NCI-H2029 (cell line): Measurements from ENCODE around the gene TFAM.

Experiments used
- DNase-seq: peaks from one replicate; lab custom pipeline; 2025; lab: John Stamatoyannopoulos, UW

The TFAM gene

DNA sequence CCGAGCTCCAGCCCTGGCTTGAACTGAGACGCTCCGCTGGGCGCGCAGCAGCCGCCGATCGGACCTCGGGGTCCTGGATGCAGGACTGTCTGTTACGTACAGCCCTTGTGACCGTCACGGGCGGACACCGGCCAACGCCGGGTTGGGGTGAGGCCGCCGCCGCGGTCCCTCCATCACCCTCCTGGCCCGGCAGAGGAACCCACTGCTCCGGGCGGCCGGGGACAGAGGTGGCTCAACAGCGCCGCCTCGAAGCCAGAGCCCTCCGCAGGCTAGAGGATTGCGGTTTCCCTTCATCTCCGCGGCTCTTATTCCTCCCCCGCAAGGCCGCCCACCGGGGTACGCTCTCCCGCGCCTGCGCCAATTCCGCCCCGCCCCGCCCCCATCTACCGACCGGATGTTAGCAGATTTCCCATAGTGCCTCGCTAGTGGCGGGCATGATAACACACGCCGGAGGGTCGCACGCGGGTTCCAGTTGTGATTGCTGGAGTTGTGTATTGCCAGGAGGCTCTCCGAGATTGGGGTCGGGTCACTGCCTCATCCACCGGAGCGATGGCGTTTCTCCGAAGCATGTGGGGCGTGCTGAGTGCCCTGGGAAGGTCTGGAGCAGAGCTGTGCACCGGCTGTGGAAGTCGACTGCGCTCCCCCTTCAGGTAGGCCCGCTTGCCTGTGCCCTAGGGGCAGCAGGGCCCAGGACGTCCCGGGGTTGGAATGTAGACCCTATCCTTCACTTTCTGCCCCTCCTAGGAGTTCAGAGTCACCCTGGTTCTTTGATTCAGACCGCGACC is at the start of gene TFAM:
Gene TFAM, plus strand, starts transcription at position 412 of the 785 bp plus-strand sequence. Its CDS starts 138 bp downstream, at position 550.
- peak; percentile 76 for DNase-seq

DNA sequence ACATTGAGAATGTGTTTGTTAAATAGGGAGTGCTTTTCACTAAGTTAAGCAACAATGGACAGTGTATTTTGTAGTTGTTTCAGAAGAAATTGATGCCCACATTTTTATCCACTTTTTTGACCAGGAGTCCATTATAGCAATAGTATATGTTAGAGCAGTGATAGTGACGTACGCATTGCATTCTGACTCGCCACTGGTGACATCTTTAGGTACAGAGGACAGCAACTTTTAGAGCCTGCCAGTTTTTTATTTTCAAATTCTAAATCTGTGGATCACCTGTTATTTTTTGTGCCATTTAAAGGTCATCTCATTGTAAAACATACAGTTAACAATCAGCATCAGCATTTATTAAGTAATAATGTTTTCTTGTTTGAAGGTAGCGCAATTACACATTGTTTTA is 49.0 kb upstream of the TFAM start:
- no peak for DNase-seq

DNA sequence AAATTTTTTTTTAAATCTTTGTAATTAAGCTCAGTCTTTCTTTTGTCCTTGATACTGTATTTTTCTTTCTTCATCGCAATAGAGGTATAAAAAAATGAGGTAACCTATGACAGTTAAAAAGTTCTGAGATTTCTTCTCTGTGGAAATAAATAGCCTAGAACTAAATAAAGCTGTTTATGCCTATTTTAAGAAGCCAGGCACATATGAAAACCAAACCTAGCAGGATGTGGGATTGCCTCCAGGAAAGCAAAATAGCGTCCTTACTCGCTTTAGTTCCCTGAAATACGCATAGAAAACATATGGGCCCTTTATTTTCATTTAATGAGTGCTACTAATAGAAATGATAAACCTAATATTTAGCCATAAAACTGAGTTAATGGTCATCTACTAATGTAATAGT is 43.8 kb upstream of the TFAM start:
- DNase-seq: no peak

DNA sequence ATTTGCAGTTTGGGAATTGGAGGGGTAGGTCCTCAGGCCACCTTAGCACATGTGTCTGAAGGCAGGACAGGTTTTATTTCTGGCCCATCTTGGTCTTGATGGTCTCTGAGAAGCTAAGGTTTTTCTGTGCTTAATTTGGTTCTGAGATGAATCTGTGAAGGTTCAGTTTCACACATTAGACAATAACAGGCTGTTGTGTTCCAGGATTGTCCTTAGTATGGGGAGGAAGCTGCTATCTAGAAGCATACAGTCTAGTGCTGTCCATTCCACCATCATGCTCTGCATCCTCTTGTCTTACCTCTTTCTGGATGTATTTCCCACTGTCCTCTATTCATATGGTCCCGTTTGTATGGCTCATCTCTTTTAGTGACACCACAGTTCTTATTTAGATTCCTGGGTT is 43.3 kb upstream of the TFAM start:
- DNase-seq: no peak

DNA sequence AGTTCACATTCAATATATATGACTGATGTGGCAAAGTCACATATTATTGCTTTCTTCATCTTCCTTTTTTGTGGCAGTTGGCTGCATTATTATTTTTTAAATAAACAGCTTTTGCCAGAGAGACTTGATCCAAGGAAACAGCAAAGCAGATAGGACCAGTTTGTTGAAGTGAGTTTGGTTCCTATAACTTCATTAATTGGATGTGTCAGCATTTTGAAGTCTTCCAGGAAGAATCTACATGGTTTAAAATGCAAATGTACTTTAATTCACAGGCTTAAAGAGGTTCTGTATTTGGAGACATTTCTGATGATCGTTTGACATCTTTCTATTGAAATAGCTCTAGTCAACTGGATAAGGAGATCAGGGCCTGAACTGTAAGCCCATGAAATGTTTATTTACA is 37.2 kb upstream of the TFAM start:
- DNase-seq: no peak

DNA sequence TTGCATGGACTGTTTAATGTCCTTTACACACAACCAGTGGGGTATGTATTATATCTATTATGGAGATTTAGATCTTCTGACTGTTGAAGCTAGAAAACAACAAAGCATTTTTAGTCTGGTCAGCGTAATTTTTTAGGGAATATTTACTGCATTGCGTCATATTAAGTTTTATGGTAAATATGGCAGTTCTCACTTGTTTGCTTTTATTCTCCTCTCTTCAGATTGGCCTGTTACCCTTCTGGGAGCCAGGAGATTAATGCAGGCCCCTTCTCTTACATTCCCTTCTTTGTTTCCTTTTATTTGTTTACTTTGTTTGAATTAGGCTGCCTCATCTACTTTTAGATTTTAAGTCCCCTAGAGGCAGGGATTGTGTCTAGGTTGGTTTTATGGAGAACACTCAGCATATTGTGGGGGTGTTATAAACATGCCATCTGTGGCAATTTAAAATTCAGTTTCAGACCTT is 36.6 kb upstream of the TFAM start:
- DNase-seq: no peak

DNA sequence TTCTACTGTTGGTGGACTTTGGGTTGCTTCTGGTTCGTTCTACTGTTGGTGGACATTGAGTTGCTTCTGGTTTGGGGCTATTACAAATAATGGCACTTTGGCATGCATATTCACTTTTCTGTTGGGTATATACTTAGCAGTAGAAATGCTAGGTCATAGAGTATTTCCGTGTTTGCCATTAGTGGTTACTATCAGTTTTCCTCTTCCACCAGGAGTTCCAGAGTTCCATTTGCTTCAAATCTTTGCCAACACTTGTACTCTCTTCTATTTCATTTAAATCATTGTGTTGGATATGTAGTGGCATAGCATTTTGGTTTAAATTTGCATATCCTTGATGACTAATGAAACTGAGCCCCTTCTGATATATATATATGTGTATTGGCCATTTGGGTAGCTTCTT is 35.2 kb upstream of the TFAM start:
- no peak for DNase-seq

DNA sequence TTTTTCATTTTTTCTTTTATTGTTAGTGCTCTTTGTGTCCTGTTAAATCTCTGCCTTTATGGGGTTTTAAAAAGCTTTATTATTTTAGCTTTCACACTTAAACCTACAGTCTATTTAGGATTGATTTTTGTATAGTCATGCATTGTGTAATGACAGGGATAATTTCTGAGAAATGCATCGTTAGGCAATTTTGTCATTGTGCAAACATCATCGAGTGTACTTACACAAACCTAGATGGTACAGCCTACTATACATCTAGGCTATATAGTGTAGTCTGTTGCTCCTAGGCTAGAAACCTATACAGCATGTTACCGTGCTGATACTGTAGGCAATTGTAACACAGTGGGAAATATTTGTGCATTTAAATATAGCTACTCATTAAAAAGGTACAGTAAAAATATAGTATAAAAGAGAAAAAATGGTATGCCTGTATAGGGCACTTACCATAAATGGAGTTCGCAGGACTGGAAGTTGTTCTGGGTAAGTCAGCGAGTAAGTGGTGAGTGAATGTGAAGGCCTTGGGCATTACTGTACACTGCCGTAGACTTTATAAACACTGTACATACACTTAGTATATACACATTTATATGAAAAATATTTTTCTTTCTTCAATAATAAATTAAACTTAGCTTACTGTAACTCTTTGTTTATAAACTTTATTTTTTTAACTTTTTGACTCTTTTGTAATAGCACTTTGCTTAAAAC is 34.4 kb upstream of the TFAM start:
- DNase-seq: no peak

DNA sequence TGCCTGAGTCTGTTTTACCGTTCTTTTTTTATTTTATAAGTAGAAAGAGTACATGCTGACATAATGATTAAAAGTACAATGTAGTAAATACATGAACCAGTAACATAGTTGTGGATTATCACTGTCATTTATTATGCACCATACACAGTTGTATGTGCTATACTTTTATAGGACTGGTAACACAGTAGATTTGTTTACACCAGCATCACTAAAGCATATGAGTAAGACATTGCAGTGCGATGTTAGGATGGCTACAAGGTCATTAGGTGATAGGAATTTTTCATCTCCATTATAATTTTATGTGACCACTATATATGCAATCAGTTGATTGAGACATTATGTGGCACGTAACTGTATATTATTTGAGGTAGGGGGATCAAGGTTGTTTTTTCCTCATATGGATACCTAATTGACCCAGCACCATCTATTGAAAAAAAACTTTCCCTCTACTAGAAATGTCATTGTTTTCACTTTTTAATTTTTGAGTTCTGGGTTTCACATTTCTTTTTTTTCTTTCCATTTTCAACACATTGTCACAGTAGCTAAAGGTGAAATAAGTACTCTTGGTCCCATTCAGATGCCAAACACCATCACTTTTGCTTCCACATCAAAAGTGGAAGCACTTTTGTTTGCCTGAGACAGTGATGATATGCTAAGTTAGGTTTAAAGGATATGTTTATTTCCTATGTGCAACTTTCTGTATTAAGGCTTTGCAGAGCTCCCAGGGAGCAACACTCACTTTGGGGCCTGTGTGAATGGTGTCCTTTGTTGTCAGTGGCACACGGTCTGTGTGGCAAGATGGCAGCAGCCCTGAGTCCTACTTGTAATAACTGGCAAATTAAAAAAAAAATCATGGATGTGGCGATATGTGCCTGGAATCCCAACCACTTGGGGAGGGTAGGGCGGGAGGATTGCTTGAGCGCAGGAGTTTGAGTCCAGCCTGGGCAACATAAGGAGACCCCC is 33.3 kb upstream of the TFAM start:
- no peak for DNase-seq

DNA sequence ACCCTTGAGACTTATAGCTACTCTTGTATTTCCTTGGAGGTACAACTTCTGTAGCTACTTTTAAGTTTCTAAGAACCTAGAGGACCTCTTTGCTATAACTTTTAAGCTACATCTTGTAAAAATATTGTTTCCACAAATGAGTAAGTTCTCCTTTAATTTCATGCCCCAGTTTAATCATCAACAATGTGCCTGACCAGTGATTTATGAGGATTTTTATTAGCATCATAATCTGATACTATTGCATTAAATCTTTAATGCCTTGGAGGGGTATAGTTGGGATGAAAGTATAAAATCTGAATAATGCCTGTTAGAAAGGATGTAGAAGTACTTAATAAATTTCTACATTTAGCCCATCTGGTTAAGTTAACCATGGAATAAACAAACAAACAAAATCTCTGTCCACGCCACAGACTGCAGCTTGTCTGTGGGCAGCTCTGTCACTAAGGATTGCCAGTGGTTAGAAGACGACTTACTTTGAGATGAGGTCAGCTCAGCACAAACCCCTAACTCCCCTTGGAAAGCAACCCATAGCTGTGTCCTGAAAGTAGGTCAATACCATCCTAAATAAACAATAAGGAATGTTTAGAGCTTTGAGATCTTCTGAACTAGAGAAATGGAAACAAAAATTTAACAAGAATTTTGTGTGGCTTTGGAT is 32.1 kb upstream of the TFAM start:
- DNase-seq: no peak

DNA sequence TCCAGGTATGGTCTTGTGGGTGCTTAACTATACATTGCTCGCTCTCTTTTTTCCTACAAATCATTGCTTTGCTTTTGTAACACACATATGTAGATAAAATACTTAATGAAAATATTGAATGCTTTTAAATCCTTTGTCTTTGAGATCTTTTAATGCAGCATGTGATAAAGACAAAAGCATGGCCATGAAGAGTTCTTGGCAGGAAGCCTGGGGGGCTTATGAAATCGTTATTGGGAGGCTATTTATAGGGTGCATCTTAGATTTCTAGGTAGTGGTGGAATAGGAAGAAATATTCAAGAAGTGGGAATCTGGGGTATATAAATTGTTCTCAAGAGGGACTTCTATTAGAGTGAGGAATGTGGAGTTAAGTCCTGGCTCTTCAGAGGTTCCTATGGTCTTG is 28.5 kb upstream of the TFAM start:
- no peak for DNase-seq

DNA sequence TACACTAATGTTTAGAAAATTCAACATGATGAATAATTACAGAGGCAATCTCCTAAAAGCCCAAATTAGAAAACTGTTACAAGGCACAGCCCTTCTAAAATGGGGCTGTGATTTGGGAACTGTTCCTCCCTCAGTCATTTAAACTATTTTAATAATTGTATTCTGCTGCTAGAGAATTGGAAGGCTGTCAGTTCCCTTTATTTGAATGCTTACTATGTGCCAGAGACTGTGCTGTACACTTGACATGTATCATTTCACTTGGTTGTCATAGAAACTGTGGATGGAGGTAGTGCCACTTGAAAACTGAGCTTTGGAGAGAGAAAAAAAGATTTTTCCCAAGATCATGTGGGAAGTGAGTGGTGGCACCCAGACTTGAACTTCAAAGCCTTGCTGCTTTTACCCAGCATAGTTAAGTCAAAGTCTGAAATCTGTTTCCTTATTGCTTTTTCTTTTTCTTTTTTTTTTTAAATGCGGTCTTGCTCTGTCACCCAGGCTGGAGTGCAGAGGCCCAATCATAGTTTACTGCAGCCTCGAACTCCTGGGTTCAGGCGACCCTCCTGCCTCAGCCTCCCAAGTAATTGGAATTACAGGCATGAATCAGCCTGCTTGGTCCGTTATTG is 26.8 kb upstream of the TFAM start:
- no peak for DNase-seq

DNA sequence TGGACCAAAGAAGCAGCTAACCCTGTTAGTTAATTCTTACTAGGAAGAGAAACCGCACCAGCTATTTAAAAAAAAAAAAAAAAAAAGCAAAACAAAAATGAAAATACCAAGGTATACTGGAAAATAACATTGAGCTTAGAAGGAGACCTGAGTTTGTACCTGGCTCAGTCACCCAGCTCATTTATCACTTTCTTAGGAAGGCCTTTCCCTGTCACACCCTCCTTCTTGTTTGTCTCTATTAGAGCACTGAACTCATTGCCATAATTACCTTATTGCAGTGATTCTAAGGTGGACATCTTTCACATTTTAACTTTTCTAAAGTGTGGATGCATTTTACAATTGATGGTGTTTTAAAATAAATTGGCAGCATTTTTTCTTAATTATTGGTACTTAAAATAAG is 26.3 kb upstream of the TFAM start:
- no peak for DNase-seq

DNA sequence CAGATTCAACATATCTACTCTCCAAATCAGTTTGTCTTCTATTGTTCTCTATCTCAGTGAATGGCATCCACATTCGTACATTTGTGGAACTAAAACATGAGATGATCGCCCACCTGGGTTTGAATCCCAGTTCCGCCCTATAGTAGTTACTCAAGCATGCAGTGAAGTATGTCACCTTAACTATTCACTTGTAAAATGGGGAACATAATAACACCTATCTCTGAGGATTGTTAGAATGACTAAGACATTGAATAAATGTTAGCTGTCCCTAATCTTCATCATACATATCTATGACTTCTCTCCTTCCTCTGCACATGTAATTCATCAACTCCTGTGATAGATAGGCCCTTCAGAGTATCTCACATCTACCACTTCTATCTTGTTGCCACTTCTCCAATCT is 25.7 kb upstream of the TFAM start:
- DNase-seq: no peak

DNA sequence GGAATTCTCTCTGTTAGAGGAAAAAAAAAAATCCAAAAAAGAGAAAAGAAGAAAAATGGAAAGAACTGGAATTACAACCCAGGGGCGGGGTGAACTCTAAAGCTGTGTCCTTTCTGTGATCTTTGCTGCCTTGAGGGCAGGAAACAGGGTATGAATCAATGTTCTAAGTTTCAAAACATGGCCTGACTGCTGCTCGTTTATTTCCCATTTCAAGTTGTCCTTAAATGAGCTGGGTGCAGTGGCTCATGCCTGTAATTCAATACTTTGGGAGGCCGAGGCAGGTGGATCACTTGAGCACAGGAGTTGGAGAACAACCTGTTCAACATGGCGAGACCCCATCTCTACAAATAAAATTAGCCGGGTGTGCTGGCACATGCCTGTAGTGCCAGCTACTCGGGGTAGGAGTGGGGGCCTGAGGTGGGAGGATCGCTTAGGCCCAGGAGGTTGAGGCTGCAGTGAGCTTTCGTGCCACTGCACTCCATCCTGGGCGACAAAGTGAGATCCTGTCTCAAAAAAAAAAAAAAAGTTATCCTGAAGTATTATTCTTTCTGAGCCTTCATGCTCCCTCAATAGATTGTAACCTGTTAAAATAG is 24.7 kb upstream of the TFAM start:
- DNase-seq: no peak

DNA sequence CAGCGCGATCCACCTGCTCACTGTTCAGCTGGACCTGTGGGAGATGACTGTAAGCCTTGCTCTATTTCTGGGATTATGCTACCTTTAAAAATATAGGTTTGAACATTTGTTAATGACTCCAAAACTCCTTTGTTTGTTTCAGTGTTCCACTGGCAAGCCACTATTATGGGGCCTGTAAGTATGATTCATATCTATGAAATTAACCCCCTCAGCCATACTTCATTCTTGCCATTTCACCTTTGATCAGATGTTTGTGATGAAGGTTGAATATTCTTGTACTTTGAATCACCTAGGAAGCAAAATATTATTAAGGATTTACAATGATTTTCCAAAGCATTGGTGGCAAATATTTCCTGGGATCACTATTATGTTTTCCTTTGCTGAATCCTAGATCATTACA is 23.9 kb upstream of the TFAM start:
- DNase-seq: no peak

DNA sequence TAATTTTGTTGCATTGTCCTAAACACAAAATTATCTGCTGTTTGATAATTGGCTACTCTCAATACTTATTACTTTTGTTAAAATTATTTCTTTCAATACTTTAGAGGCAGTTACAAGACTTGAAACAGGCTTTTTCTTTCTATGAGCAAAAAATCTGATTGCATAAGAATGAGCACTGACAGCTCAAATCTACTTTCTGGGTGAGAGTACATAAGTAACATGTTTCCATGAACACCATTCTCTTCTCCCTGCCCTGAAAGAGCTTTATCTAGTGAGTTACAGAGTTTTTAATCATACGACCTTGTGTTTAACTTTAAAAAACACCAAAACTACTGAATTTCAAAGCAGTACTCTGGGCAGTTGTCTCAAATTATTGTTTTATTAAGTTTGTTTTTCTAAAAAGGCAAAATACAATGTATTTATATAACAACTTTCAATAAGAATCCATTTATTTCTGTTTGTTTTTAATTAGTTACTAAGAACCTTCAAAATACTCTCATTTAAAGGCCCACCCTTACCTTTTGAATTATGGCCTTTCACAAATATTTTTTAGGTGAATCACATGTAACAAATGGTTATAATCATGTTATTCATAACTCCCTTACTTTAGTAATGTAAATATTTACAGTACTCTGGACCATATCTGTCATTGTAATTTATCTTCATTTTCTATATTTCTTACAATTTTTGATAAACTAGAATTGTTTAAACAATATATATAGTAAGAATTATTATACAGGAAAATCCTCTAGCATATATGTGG is 23.0 kb upstream of the TFAM start:
- DNase-seq: no peak

DNA sequence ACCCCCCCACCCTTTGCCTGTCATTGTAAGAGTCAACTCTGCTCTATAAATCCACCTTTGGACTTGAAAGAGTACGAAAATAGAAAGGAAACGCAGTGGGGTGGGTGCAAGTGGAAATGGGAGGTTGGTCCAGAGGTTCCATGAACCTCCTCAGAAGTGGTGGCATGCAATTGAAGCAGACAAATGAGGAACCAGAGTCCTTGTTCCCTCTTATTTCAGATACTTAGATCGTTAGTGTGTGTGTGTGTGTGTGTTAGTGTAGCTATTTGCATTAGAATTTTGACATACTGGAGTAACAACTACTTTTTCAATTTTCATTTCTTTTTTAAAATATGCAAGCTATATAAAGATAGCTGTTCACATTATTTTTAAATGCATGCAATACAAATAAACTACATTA is 18.1 kb upstream of the TFAM start:
- no peak for DNase-seq

DNA sequence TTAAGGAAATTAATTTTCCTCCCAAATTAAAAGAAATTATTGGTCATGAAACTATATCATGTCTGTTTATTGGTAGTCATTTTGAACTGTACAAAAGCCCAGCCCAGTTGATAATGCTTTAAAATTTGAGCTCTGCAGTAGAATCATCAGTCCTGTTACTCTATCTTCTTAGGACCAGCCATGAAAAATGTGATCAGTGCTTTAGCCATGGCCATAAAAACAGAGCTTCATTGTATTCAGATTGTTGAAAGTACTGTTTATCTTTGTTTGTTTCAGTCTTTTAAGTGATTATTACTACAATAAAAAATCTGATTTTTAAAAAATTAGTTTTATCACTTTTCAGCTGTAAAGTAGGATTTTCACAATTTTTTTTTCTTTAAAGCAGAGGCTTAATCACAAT is 13.7 kb upstream of the TFAM start:
- DNase-seq: no peak
